Adipocyte (in vitro differentiated cells): ENCODE data around the gene TMEM150A.

Source experiments
- DNase-seq: peaks from one replicate; pipeline ENCODE4 v3.0.0-alpha.2; 2015; ENCODE audit warnings: low read depth
- H3K27me3 ChIP-seq: replicated peaks from 2 replicates; pipeline ENCODE4 v1.7.0; 2013; ENCODE audit warnings: mild to moderate bottlenecking, low read length, moderate library complexity; ENCODE audit not compliant: control insufficient read depth, insufficient read depth
- H3K36me3 ChIP-seq: 2 replicates; pipeline ENCODE4 v1.7.0; 2013; ENCODE audit warnings: low read length, mild to moderate bottlenecking, moderate library complexity; ENCODE audit not compliant: control insufficient read depth, insufficient read depth, severe bottlenecking
- H3K4me1 ChIP-seq: 2 replicates; pipeline ENCODE4 v1.7.0; 2013; ENCODE audit warnings: mild to moderate bottlenecking, low read length, moderate library complexity; ENCODE audit not compliant: control insufficient read depth, insufficient read depth
- H3K4me3 ChIP-seq: 2 replicates; pipeline ENCODE4 v1.7.0; 2013; ENCODE audit warnings: mild to moderate bottlenecking, low read length, moderate library complexity
- H3K9ac ChIP-seq: 2 replicates; pipeline ENCODE4 v1.7.0; 2013; ENCODE audit warnings: mild to moderate bottlenecking, low read length, moderate library complexity
- H3K9me3 ChIP-seq: 2 replicates; pipeline ENCODE4 v1.7.0; 2013; ENCODE audit warnings: mild to moderate bottlenecking, low read length, moderate library complexity; ENCODE audit not compliant: control insufficient read depth

Gene TMEM150A

GRCh38 chr2:85580206-85580605 lies 22.3 kb downstream of the TMEM150A start:
- no peak for DNase-seq
- no peak overlapping the region for H3K4me3 ChIP-seq
- H3K9me3 ChIP-seq = no peaks in the 10 kb centered on the region
- H3K36me3 ChIP-seq = no peaks in the 10 kb centered on the region
- H3K27me3 ChIP-seq = no peaks in the 10 kb centered on the region
- H3K4me1 ChIP-seq = peaks cover 37% of the 10 kb centered on the region
- H3K9ac ChIP-seq = no peak overlapping the region

GRCh38 chr2:85579266-85579935 lies 23.1 kb downstream of the TMEM150A start:
- Histone ChIP-seq H3K4me1 (peaks cover 30% of the 10 kb centered on the region), H3K9me3 (no peaks in the 10 kb centered on the region), H3K36me3 (no peaks in the 10 kb centered on the region), H3K4me3 (no peak overlapping the region), H3K9ac (peak overlapping the region; percentile 39), H3K27me3 (no peaks in the 10 kb centered on the region)
- no peak for DNase-seq

- Histone ChIP-seq H3K9me3 (no peaks in the 10 kb centered on the region), H3K4me3 (no peak overlapping the region), H3K27me3 (no peaks in the 10 kb centered on the region), H3K4me1 (peaks cover 24% of the 10 kb centered on the region), H3K9ac (no peak overlapping the region), H3K36me3 (no peaks in the 10 kb centered on the region)
- no peak for DNase-seq
Measured at GRCh38 chr2:85578243-85579180, 24.0 kb downstream of the TMEM150A start.

GRCh38 chr2:85577386-85578242 lies 24.9 kb downstream of the TMEM150A start, which contains the start of gene VAMP8:
VAMP8 (plus strand) TSS chr2:85577586; CDS start chr2:85577647, 61 bp downstream.
- Histone ChIP-seq H3K9ac (no peak within 1 kb of the TSS), H3K27me3 (no peaks in the 10 kb centered on the region), H3K36me3 (no peaks in the 10 kb centered on the region), H3K9me3 (no peaks in the 10 kb centered on the region), H3K4me3 (no peak within 1 kb of the TSS), H3K4me1 (peaks cover 23% of the 10 kb centered on the region)
- DNase-seq = no peak

- no peak overlapping the region for H3K4me3 ChIP-seq
- peaks cover 23% of the 10 kb centered on the region for H3K4me1 ChIP-seq
- H3K27me3 ChIP-seq = no peaks in the 10 kb centered on the region
- no peak for DNase-seq
- H3K9ac ChIP-seq = no peak overlapping the region
- H3K9me3 ChIP-seq = no peaks in the 10 kb centered on the region
- H3K36me3 ChIP-seq = no peaks in the 10 kb centered on the region
Measured at GRCh38 chr2:85577063-85577385, 25.5 kb downstream of the TMEM150A start.

- H3K4me1 ChIP-seq = peaks cover 23% of the 10 kb centered on the region
- no peaks in the 10 kb centered on the region for H3K9me3 ChIP-seq
- DNase-seq = no peak
- H3K36me3 ChIP-seq = no peaks in the 10 kb centered on the region
- H3K27me3 ChIP-seq = peaks cover 6% of the 10 kb centered on the region
- no peak overlapping the region for H3K4me3 ChIP-seq
- H3K9ac ChIP-seq = no peak overlapping the region
Measured at GRCh38 chr2:85575739-85576138, 26.8 kb downstream of the TMEM150A start.

- H3K36me3 ChIP-seq = no peaks in the 10 kb centered on the region
Measured at GRCh38 chr2:85566265-85566664, 36.2 kb downstream of the TMEM150A start.

GRCh38 chr2:85564144-85564563 lies 38.3 kb downstream of the TMEM150A start:
- no peaks in the 10 kb centered on the region for H3K27me3 ChIP-seq
- peaks cover under 1% of the 10 kb centered on the region for H3K36me3 ChIP-seq
- no peak overlapping the region for H3K4me3 ChIP-seq
- H3K9me3 ChIP-seq = no peaks in the 10 kb centered on the region
- peaks cover 21% of the 10 kb centered on the region for H3K4me1 ChIP-seq
- no peak overlapping the region for H3K9ac ChIP-seq
- no peak for DNase-seq

More at GRCh38 chr2:85566265-85566664, 36.2 kb downstream of the TMEM150A start:
- H3K9ac ChIP-seq = no peak overlapping the region
- H3K4me3 ChIP-seq = no peak overlapping the region
- no peak for DNase-seq
- H3K9me3 ChIP-seq = no peaks in the 10 kb centered on the region
- peaks cover 9% of the 10 kb centered on the region for H3K4me1 ChIP-seq
- peaks cover 5% of the 10 kb centered on the region for H3K27me3 ChIP-seq

- peaks cover 17% of the 10 kb centered on the region for H3K4me1 ChIP-seq
- H3K9ac ChIP-seq = peak within 1 kb of the TSS; percentile 99
- peak within 1 kb of the TSS; percentile 95 for H3K4me3 ChIP-seq
- H3K36me3 ChIP-seq = peaks cover 19% of the 10 kb centered on the region
- H3K9me3 ChIP-seq = no peaks in the 10 kb centered on the region
- H3K27me3 ChIP-seq = no peaks in the 10 kb centered on the region
- peak; percentile 99 for DNase-seq
Measured at GRCh38 chr2:85561280-85562212, 41.0 kb downstream of the TMEM150A start, which contains the start of gene GGCX. GGCX (minus strand) TSS chr2:85561493; CDS start chr2:85561428, 65 bp downstream.

GRCh38 chr2:85560812-85561279 lies 41.7 kb downstream of the TMEM150A start:
- DNase-seq = no peak
- H3K9ac ChIP-seq = peak overlapping the region; percentile 99
- H3K9me3 ChIP-seq = no peaks in the 10 kb centered on the region
- H3K36me3 ChIP-seq = peaks cover 22% of the 10 kb centered on the region
- H3K4me3 ChIP-seq = peak overlapping the region; percentile 95
- peaks cover 17% of the 10 kb centered on the region for H3K4me1 ChIP-seq
- H3K27me3 ChIP-seq = no peaks in the 10 kb centered on the region
